H9 (cell line): Measurements from ENCODE around the gene MGAT2. TPM values are rescaled to one million over a fixed set of nuclear protein-coding genes. Genes with fewer than 3 reads are reported as not detected.

Experiments used
- DNase-seq: peaks from one replicate; pipeline ENCODE4 v3.0.0-alpha.2; 2017
- H2AFZ ChIP-seq: one replicate; pipeline ENCODE4 v1.6.1; 2013; ENCODE audit warnings: mild to moderate bottlenecking, low read length, control low read depth, moderate library complexity
- H2AK5ac ChIP-seq: 2 replicates; pipeline ENCODE4 v1.6.1; 2013; ENCODE audit warnings: low read length, control low read depth, mixed read lengths; ENCODE audit not compliant: insufficient read length
- H2BK120ac ChIP-seq: one replicate; pipeline ENCODE4 v1.6.1; 2013; ENCODE audit warnings: low read depth, mild to moderate bottlenecking, low read length, control low read depth, inconsistent platforms; ENCODE audit not compliant: poor library complexity, severe bottlenecking
- H2BK12ac ChIP-seq: 2 replicates; pipeline ENCODE4 v1.6.1; 2013; ENCODE audit warnings: low read length, control low read depth, mixed read lengths, low read depth; ENCODE audit not compliant: insufficient read length
- H2BK15ac ChIP-seq: 2 replicates; pipeline ENCODE4 v1.6.1; 2013; ENCODE audit warnings: low read depth, low read length, control low read depth
- H2BK20ac ChIP-seq: one replicate; pipeline ENCODE4 v1.6.1; 2013; ENCODE audit warnings: low read depth, mild to moderate bottlenecking, low read length, control low read depth, inconsistent platforms; ENCODE audit not compliant: poor library complexity, severe bottlenecking
- H2BK5ac ChIP-seq: 2 replicates; pipeline ENCODE4 v1.6.1; 2013; ENCODE audit warnings: low read length, control low read depth, mixed read lengths; ENCODE audit not compliant: insufficient read length
- H3K14ac ChIP-seq: 2 replicates; pipeline ENCODE4 v1.6.1; 2013; ENCODE audit warnings: low read length, control low read depth; ENCODE audit not compliant: insufficient read depth
- H3K18ac ChIP-seq: 2 replicates; pipeline ENCODE4 v1.6.1; 2013; ENCODE audit warnings: low read depth, mild to moderate bottlenecking, mixed read lengths, low read length, control low read depth; ENCODE audit not compliant: insufficient read length
- H3K23ac ChIP-seq: 2 replicates; pipeline ENCODE4 v1.6.1; 2013; ENCODE audit warnings: low read length, control low read depth, mixed read lengths, low read depth; ENCODE audit not compliant: insufficient read length
- H3K23me2 ChIP-seq: 2 replicates; pipeline ENCODE4 v1.6.1; 2013; ENCODE audit warnings: low read depth, mild to moderate bottlenecking, mixed read lengths, low read length, control low read depth; ENCODE audit not compliant: insufficient read length, poor library complexity, severe bottlenecking
- H3K27ac ChIP-seq: 2 replicates; pipeline ENCODE4 v1.5.1; 2013; ENCODE audit warnings: low read length, control low read depth, mixed read lengths, low read depth; ENCODE audit not compliant: insufficient read length
- H3K27me3 ChIP-seq: 2 replicates; pipeline ENCODE4 v1.6.1; 2013; ENCODE audit warnings: low read length, control low read depth, inconsistent platforms; ENCODE audit not compliant: insufficient read depth
- H3K4ac ChIP-seq: 2 replicates; pipeline ENCODE4 v1.6.1; 2013; ENCODE audit warnings: low read depth, mild to moderate bottlenecking, control low read depth, inconsistent platforms, low read length, moderate library complexity
- H3K4me1 ChIP-seq: 2 replicates; pipeline ENCODE4 v1.6.1; 2013; ENCODE audit warnings: low read length, control low read depth, inconsistent platforms; ENCODE audit not compliant: insufficient read depth
- H3K4me2 ChIP-seq: 2 replicates; pipeline ENCODE4 v1.6.1; 2013; ENCODE audit warnings: low read length, control low read depth, mixed read lengths; ENCODE audit not compliant: insufficient read length, insufficient read depth
- H3K56ac ChIP-seq: 2 replicates; pipeline ENCODE4 v1.6.1; 2013; ENCODE audit warnings: low read depth, mild to moderate bottlenecking, mixed read lengths, low read length, control low read depth; ENCODE audit not compliant: insufficient read length
- H3K79me1 ChIP-seq: 2 replicates; pipeline ENCODE4 v1.6.1; 2013; ENCODE audit warnings: low read depth, mild to moderate bottlenecking, moderate library complexity, low read length, control low read depth, inconsistent platforms; ENCODE audit not compliant: insufficient read depth, poor library complexity, severe bottlenecking
- H3K79me2 ChIP-seq: 2 replicates; pipeline ENCODE4 v1.6.1; 2013; ENCODE audit warnings: low read length, control low read depth, inconsistent platforms; ENCODE audit not compliant: insufficient read depth
- H3K9ac ChIP-seq: 2 replicates; pipeline ENCODE4 v1.6.1; 2013; ENCODE audit warnings: low read length, control low read depth, mixed read lengths; ENCODE audit not compliant: insufficient read length; ENCODE audit errors: extremely low read depth
- H3K9me3 ChIP-seq: one replicate; pipeline ENCODE4 v1.6.1; 2013; ENCODE audit warnings: low read depth, low read length, inconsistent platforms; ENCODE audit not compliant: control insufficient read depth
- H3T11ph ChIP-seq: one replicate; pipeline ENCODE4 v1.6.1; 2013; ENCODE audit warnings: mild to moderate bottlenecking, low read length, control low read depth, inconsistent platforms
- H4K20me1 ChIP-seq: one replicate; pipeline ENCODE4 v1.6.1; 2013; ENCODE audit not compliant: control insufficient read depth, insufficient read length, insufficient read depth
- H4K5ac ChIP-seq: 2 replicates; pipeline ENCODE4 v1.6.1; 2013; ENCODE audit warnings: low read depth, mild to moderate bottlenecking, mixed read lengths, low read length, control low read depth; ENCODE audit not compliant: insufficient read length
- H4K8ac ChIP-seq: replicated peaks from 2 replicates; pipeline ENCODE4 v1.6.1; 2013; ENCODE audit warnings: low read length, control low read depth, mixed read lengths, low read depth; ENCODE audit not compliant: insufficient read length
- H4K91ac ChIP-seq: 2 replicates; pipeline ENCODE4 v1.6.1; 2013; ENCODE audit warnings: low read depth, mild to moderate bottlenecking, moderate library complexity, mixed read lengths, low read length, control low read depth; ENCODE audit not compliant: insufficient read length
- H3K27ac Mint-ChIP-seq, 3 experiments: 2 replicates in 2 of 3; 3 replicates in 1 of 3; pipeline ENCODE4 v1.8.0; 2020 to 2021; ENCODE audit warnings: mixed read lengths in 3 of 3, mild to moderate bottlenecking in 1 of 3, moderate library complexity in 1 of 3
- H3K27me3 Mint-ChIP-seq: 2 replicates; pipeline ENCODE4 v1.8.0; 2021; ENCODE audit warnings: low read depth, mild to moderate bottlenecking, moderate library complexity, mixed read lengths
- H3K36me3 Mint-ChIP-seq, 3 experiments: 2 replicates in 2 of 3; 3 replicates in 1 of 3; pipeline ENCODE4 v1.8.0; 2020 to 2021; ENCODE audit warnings: low read depth in 3 of 3, mixed read lengths in 3 of 3; ENCODE audit not compliant: insufficient read depth in 1 of 3
- H3K4me1 Mint-ChIP-seq, 2 experiments: 2 replicates each; pipeline ENCODE4 v1.8.0; 2020; ENCODE audit warnings: mixed read lengths in 2 of 2
- H3K4me3 Mint-ChIP-seq, 2 experiments: 2 replicates in 1 of 2; 3 replicates in 1 of 2; pipeline ENCODE4 v1.8.0; 2020 to 2021; ENCODE audit warnings: mild to moderate bottlenecking in 2 of 2, mixed read lengths in 2 of 2, moderate library complexity in 1 of 2
- H3K9me3 Mint-ChIP-seq, 2 experiments: 2 replicates in 1 of 2; 3 replicates in 1 of 2; pipeline ENCODE4 v1.8.0; 2020; ENCODE audit warnings: mild to moderate bottlenecking in 2 of 2, mixed read lengths in 2 of 2, moderate library complexity in 1 of 2
- CTCF ChIP-seq: fragments of 200-600 bp; sonication (generic); conservative IDR thresholded peaks from 3 replicates; pipeline ENCODE4 v1.8.0; 2021; ENCODE audit warnings: antibody characterized with exemption, mild to moderate bottlenecking
- WGBS: extraction: QIAGEN DNeasy Blood & Tissue Kit; methylation state at CpG from one replicate; pipeline ENCODE4 v1.1.7; 2013; ENCODE audit warnings: missing lambda C conversion rate, low lambda C conversion rate, mixed read lengths; ENCODE audit not compliant: insufficient read length; ENCODE audit errors: extremely low coverage; 5-methylcytosine and 5-hydroxymethylcytosine counted together
- total RNA-seq: library from RNA; stranded (reverse); gene quantifications from 2 replicates; pipeline ENCODE4 v1.2.1, GENCODE V29; 2021

The MGAT2 gene
- total RNA-seq, 1 experiment from 2014 or later: 24.5 TPM

GRCh38 chr14:49574038-49574437 is 46.6 kb upstream of the MGAT2 start:
- H3K14ac ChIP-seq: no peak overlapping the region
- H3K27me3 Mint-ChIP-seq: no peaks in the 10 kb centered on the region
- no CpG with 5 or more reads among the region's 5 CpGs for WGBS
- H2AFZ ChIP-seq: no peak overlapping the region
- H3K4me1 ChIP-seq: no peaks in the 10 kb centered on the region
- H3K9ac ChIP-seq: no peak overlapping the region
- H3K79me2 ChIP-seq: no peaks in the 10 kb centered on the region
- H2BK12ac ChIP-seq: no peak overlapping the region
- no peak overlapping the region for H2BK20ac ChIP-seq
- H2AK5ac ChIP-seq: no peak overlapping the region
- H4K91ac ChIP-seq: no peak overlapping the region
- no peaks in the 10 kb centered on the region for H3K27me3 ChIP-seq
- H3K4me2 ChIP-seq: no peak overlapping the region
- H3K79me1 ChIP-seq: no peaks in the 10 kb centered on the region
- H3K36me3 Mint-ChIP-seq: peaks cover 52 to 54% (median 53%) of the 10 kb centered on the region in 3 experiments
- no peak overlapping the region for H4K5ac ChIP-seq
- H3K4me1 Mint-ChIP-seq: peaks cover 0 to 6% of the 10 kb centered on the region in 2 experiments; a peak in 2 of 4 replicates
- no peak overlapping the region for H3T11ph ChIP-seq
- no peak overlapping the region for H3K4me3 Mint-ChIP-seq
- no peak overlapping the region for H2BK15ac ChIP-seq
- H3K56ac ChIP-seq: no peak overlapping the region
- peaks cover 5 to 8% of the 10 kb centered on the region in 2 experiments; a peak in 4 of 5 replicates for H3K9me3 Mint-ChIP-seq
- H3K4ac ChIP-seq: no peak overlapping the region
- H2BK120ac ChIP-seq: no peak overlapping the region
- TF ChIP-seq CTCF: no peak
- H3K23me2 ChIP-seq: no peaks in the 10 kb centered on the region
- no peak overlapping the region for H3K27ac ChIP-seq
- H4K20me1 ChIP-seq: no peaks in the 10 kb centered on the region
- no peak for DNase-seq
- H2BK5ac ChIP-seq: no peak overlapping the region
- H3K23ac ChIP-seq: no peak overlapping the region
- no peaks in the 10 kb centered on the region for H3K9me3 ChIP-seq
- H4K8ac ChIP-seq: no peak overlapping the region
- H3K18ac ChIP-seq: no peak overlapping the region
- no peak overlapping the region for H3K27ac Mint-ChIP-seq
